BJ (cell line): ENCODE measurements around the gene COL6A1. TPM values are rescaled to one million over a fixed set of nuclear protein-coding genes. Genes with fewer than 3 reads are reported as not detected.

Experiments
- CTCF ChIA-PET: fragments of 350-600 bp; formaldehyde crosslinking; extraction: SDS; loops from one replicate; lab custom pipeline; 2021; ENCODE audit warnings: antibody characterized with exemption, inconsistent platforms; lab: Yijun Ruan, JAX
- POLR2A ChIA-PET: fragments of 300-600 bp; sonication (Branson Sonifier 250); formaldehyde crosslinking; extraction: SDS; loops from one replicate; lab custom pipeline; 2021; ENCODE audit warnings: antibody characterized with exemption; lab: Charles Lee
- DNase-seq: peaks from one replicate; pipeline ENCODE4 v3.0.0-alpha.2; 2011; ENCODE audit warnings: low read depth
- H3K27me3 ChIP-seq: 2 replicates; pipeline ENCODE4 v1.6.0; 2011; ENCODE audit warnings: low read length; ENCODE audit not compliant: control insufficient read depth, insufficient read depth
- H3K36me3 ChIP-seq: 2 replicates; pipeline ENCODE4 v1.5.1; 2011; ENCODE audit warnings: low read length; ENCODE audit not compliant: control insufficient read depth, insufficient read depth
- H3K4me3 ChIP-seq: 2 replicates; pipeline ENCODE4 v1.5.1; 2011; ENCODE audit warnings: low read depth, mild to moderate bottlenecking, control low read depth, low read length
- polyA plus RNA-seq: library from polyadenylated mRNA; depleted of rRNA; stranded (reverse); fragments of >200 nt; gene quantifications from 2 replicates; pipeline ENCODE4 v1.2.3, GENCODE V29; 2011
- TF ChIP-seq, protein P1 (sequence below): IDR thresholded peaks from 2 replicates; pipeline ENCODE4 v1.5.1; 2011; ENCODE audit warnings: low read depth, mild to moderate bottlenecking, control low read depth, inconsistent platforms, low read length, moderate library complexity; ENCODE audit not compliant: insufficient read depth

Gene COL6A1
- polyA plus RNA-seq, 1 experiment, result 672 TPM

DNA sequence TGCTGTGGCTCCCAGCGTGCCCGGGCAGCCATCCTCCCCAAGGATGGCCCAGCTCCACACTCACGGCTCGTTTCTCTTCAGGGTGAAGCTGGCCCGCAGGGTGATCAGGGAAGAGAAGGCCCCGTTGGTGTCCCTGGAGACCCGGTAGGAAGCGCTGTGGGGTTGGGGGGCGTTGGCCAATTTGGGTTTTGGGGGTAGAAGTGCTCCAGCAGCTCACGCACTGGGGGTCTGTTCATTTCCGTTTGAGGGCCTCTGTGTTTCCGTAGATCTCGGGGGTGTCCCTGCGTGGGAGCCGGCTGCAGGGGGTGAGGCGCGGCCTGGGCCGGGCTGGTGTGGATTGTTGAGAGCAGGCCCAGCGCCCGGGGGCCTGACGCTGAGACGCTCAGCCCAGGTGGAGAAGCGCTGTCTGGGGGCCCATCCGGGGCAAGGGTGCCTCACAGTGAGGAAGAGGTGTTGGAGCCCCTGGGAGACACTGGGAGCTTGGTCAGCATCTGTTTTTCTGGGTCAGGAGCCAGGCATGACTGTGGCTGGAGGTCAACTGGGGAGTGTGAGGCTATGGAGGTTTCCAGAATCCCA, 12.6 kb downstream of the COL6A1 start:
- Histone ChIP-seq H3K4me3 (no peak overlapping the region), H3K36me3 (peaks cover 84% of the 10 kb centered on the region), H3K27me3 (no peaks in the 10 kb centered on the region)
- POLR2A ChIA-PET, result interaction anchor here (1.0 kb wide), 1 partner anchor 13 kb away, joined by 3 read pairs; the partner anchor contains the start of gene COL6A1
- DNase-seq, result no peak
- TF ChIP-seq, protein P1, sequence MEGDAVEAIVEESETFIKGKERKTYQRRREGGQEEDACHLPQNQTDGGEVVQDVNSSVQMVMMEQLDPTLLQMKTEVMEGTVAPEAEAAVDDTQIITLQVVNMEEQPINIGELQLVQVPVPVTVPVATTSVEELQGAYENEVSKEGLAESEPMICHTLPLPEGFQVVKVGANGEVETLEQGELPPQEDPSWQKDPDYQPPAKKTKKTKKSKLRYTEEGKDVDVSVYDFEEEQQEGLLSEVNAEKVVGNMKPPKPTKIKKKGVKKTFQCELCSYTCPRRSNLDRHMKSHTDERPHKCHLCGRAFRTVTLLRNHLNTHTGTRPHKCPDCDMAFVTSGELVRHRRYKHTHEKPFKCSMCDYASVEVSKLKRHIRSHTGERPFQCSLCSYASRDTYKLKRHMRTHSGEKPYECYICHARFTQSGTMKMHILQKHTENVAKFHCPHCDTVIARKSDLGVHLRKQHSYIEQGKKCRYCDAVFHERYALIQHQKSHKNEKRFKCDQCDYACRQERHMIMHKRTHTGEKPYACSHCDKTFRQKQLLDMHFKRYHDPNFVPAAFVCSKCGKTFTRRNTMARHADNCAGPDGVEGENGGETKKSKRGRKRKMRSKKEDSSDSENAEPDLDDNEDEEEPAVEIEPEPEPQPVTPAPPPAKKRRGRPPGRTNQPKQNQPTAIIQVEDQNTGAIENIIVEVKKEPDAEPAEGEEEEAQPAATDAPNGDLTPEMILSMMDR, result no peak
- CTCF ChIA-PET, result interaction anchor here (1.5 kb wide), 1 partner anchor 12 kb away, joined by 3 read pairs; no protein-coding TSS in a partner anchor

- peaks cover 82% of the 10 kb centered on the region for H3K36me3 ChIP-seq
- H3K4me3 ChIP-seq, result no peak overlapping the region
- CTCF ChIA-PET, result no interaction called here
- TF ChIP-seq, protein P1, result no peak
- no peaks in the 10 kb centered on the region for H3K27me3 ChIP-seq
- DNase-seq, result no peak
- POLR2A ChIA-PET, result no interaction called here
Measured at GRCh38 chr21:45994759-45995685, 13.5 kb downstream of the COL6A1 start.

- Histone ChIP-seq H3K36me3 (peaks cover 80% of the 10 kb centered on the region), H3K4me3 (no peak overlapping the region), H3K27me3 (no peaks in the 10 kb centered on the region)
- no peak for DNase-seq
- ChIA-PET CTCF (no interaction called here), POLR2A (no interaction called here)
- TF ChIP-seq, protein P1, result no peak
Measured at GRCh38 chr21:45995686-45996179, 14.2 kb downstream of the COL6A1 start.

DNA sequence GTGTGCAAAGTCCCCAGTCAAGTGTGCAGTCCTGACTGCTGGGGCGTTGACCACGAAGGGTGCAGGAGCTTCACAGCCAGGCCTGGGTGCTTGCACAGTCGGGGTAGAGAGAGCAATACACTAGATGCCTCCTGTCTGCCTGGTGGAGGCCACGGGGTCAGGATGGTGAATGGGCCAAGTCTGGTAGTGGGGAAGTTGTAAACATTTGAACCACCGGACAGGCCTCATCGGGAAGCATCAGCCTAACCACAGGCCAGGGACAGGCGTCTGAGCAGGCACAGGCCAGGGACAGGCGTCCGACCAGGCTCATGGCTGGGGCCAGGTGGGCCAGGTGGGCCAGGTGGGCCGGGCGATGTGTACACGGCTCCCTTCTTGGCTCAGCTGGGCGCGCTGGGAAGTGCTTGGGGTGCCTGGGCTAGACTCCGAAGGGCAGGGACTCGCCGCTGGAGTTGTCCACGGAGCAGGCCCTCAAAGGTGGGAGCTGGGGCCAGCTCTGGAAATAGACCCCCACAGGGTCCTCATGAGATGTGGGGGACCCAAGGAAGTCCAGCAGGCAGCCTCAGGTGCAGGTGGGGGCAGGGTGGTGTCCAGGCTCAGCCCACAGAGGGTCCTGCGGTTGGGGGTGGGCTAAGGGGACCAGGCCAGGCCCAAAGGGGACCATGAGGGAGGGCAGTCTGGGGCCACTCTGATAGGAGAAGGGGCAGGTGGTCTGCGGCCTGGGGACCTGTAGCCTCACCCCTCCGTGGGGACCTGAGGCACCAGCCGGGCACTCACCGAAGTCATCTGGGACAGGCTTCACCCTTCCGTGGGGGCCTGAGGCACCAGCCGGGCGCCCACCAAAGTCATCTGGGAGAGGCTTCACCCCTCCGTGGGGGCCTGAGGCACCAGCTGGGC, 15.0 kb downstream of the COL6A1 start:
- POLR2A ChIA-PET, result no interaction called here
- CTCF ChIA-PET, result no interaction called here
- Histone ChIP-seq H3K36me3 (peaks cover 79% of the 10 kb centered on the region), H3K27me3 (no peaks in the 10 kb centered on the region), H3K4me3 (no peak overlapping the region)
- TF ChIP-seq, protein P1, result no peak
- DNase-seq, result no peak
